Gastrocnemius medialis (tissue), 4 donors: Measurements from ENCODE around the gene RBM33. TPM values are rescaled to one million over a fixed set of nuclear protein-coding genes. Genes with fewer than 3 reads are reported as not detected.
A peak's percentile ranks its signal among the peaks of the same experiment; 100 is the strongest.

Experiments
- ATAC-seq, 2 donors: fragments of 150-250 bp; one replicate each; pipeline ENCODE4 v1.9.1; 2016
- DNase-seq, 2 donors: peaks; one replicate each; pipeline ENCODE4 v3.0.0-alpha.2; 2019
- H3K27ac ChIP-seq, 4 donors: fragments of 200-600 bp; sonication (generic); 1 replicate in 1 of 4; 2 replicates in 3 of 4; pipeline ENCODE4 v1.5.1; 2016 to 2018; ENCODE audit warnings: mild to moderate bottlenecking in 2 of 4, moderate library complexity in 1 of 4
- H3K27me3 ChIP-seq, 3 donors: fragments of 200-600 bp; sonication (generic) in 2 of 3; 1 replicate in 1 of 3; 2 replicates in 2 of 3; pipeline versions ENCODE4 v1.5.1 to v1.6.0; 2016 to 2019; ENCODE audit warnings: mild to moderate bottlenecking in 1 of 3, moderate library complexity in 1 of 3
- H3K36me3 ChIP-seq, 2 donors: fragments of 200-600 bp; sonication (generic) in 1 of 2; one replicate each; pipeline ENCODE4 v1.5.1; 2017 to 2018
- H3K4me1 ChIP-seq, 2 donors: fragments of 200-600 bp; sonication (generic) in 1 of 2; one replicate each; pipeline ENCODE4 v1.5.1; 2016 to 2017; ENCODE audit warnings: mild to moderate bottlenecking in 2 of 2
- H3K4me3 ChIP-seq, 4 donors: fragments of 200-600 bp; sonication (generic) in 3 of 4; 1 replicate in 1 of 4; 2 replicates in 3 of 4; pipeline ENCODE4 v1.5.1; 2016 to 2019; ENCODE audit warnings: mild to moderate bottlenecking in 2 of 4
- H3K9me3 ChIP-seq, 3 donors: fragments of 200-600 bp; sonication (generic) in 2 of 3; 1 replicate in 1 of 3; 2 replicates in 2 of 3; pipeline ENCODE4 v1.5.1; 2016 to 2019
- CTCF ChIP-seq, 5 experiments: fragments of 450-650 bp in 3 of 5; fragments of 200-600 bp in 2 of 5; sonication (generic) in 2 of 5; IDR thresholded peaks in 4 of 5; conservative IDR thresholded peaks in 1 of 5; 1 replicate in 4 of 5; 2 replicates in 1 of 5; pipeline ENCODE4 v1.5.1; 2016 to 2019; ENCODE audit warnings: antibody characterized with exemption in 5 of 5, mild to moderate bottlenecking in 3 of 5, moderate library complexity in 3 of 5
- POLR2A ChIP-seq, 2 donors: fragments of 450-650 bp; IDR thresholded peaks; one replicate each; pipeline ENCODE4 v1.6.1; 2017; ENCODE audit warnings: antibody characterized with exemption in 2 of 2, mild to moderate bottlenecking in 2 of 2, moderate library complexity in 2 of 2
- in situ Hi-C, 4 donors: fragments of 200-750 bp; cut with MboI; loops; one replicate each; pipeline versions ENCODE4 v1.15.0 to v1.8.0; 2017; ENCODE audit warnings: low sequenced_read_pairs in 4 of 4
- intact Hi-C: fragments of 100-400 bp; cut with DNase I; formaldehyde crosslinking; loops from one replicate; pipeline ENCODE4 v1.15.1; 2023; ENCODE audit warnings: low total_unique reads
- total RNA-seq, 4 donors: library from RNA; depleted of rRNA; stranded (reverse); fragments of >200 nt; gene quantifications; one replicate each; pipeline versions ENCODE4 v1.1.0 to v1.2.3, GENCODE V29; 2016

The RBM33 gene
- total RNA-seq, 4 donors from 2014 or later: 16.6 to 30.0 (median 28.1) TPM

GRCh38 chr7:155724327-155725005 lies 80.0 kb downstream of the RBM33 start:
- H3K4me3 ChIP-seq: no peak overlapping the region
- DNase-seq: no peak
- ATAC-seq: no peak
- no peaks in the 10 kb centered on the region for H3K9me3 ChIP-seq
- no peak overlapping the region for H3K27ac ChIP-seq
- peak in 1 of 5 experiments; percentile 16 for TF ChIP-seq CTCF (IDR thresholded peaks at IDR 0.05 in 4 of 5, conservative IDR thresholded peaks at IDR 0.05 in 1 of 5)
- no peak for TF ChIP-seq POLR2A (IDR thresholded peaks at IDR 0.05)
- intact Hi-C loops: no loop called here
- in situ Hi-C loops: no loop called here
- no peaks in the 10 kb centered on the region for H3K27me3 ChIP-seq
- H3K36me3 ChIP-seq: peaks cover 0 to 14% of the 10 kb centered on the region in 2 donors
- H3K4me1 ChIP-seq: peaks cover 11 to 20% of the 10 kb centered on the region in 2 donors

GRCh38 chr7:155725006-155725355 lies 80.5 kb downstream of the RBM33 start:
- DNase-seq (no peak), ATAC-seq (no peak)
- Histone ChIP-seq H3K4me3 (no peak overlapping the region), H3K27ac (no peak overlapping the region), H3K9me3 (no peaks in the 10 kb centered on the region), H3K4me1 (peaks cover 11 to 20% of the 10 kb centered on the region in 2 donors), H3K36me3 (peaks cover 0 to 12% of the 10 kb centered on the region in 2 donors), H3K27me3 (no peaks in the 10 kb centered on the region)
- no peak for TF ChIP-seq POLR2A (IDR thresholded peaks at IDR 0.05)
- no peak for TF ChIP-seq CTCF (IDR thresholded peaks at IDR 0.05 in 4 of 5, conservative IDR thresholded peaks at IDR 0.05 in 1 of 5)
- in situ Hi-C loops: no loop called here
- intact Hi-C loops: no loop called here

- TF ChIP-seq CTCF (IDR thresholded peaks at IDR 0.05 in 4 of 5, conservative IDR thresholded peaks at IDR 0.05 in 1 of 5) (no peak), POLR2A (IDR thresholded peaks at IDR 0.05) (no peak)
- Histone ChIP-seq H3K27ac (no peak overlapping the region), H3K36me3 (peaks cover 0 to 11% of the 10 kb centered on the region in 2 donors), H3K27me3 (no peaks in the 10 kb centered on the region), H3K4me3 (no peak overlapping the region), H3K4me1 (peaks cover 24 to 31% of the 10 kb centered on the region in 2 donors), H3K9me3 (no peaks in the 10 kb centered on the region)
- ATAC-seq: no peak
- in situ Hi-C loops: no loop called here
- intact Hi-C loops: no loop called here
- no peak for DNase-seq
These were observed 83.2 kb downstream of the RBM33 start for GRCh38 chr7:155727616-155728015.

GRCh38 chr7:155728116-155728515 lies 83.7 kb downstream of the RBM33 start:
- DNase-seq: no peak
- Histone ChIP-seq H3K4me3 (no peak overlapping the region), H3K9me3 (no peaks in the 10 kb centered on the region), H3K27me3 (no peaks in the 10 kb centered on the region), H3K36me3 (peaks cover 0 to 11% of the 10 kb centered on the region in 2 donors), H3K4me1 (peaks cover 29 to 31% of the 10 kb centered on the region in 2 donors), H3K27ac (no peak overlapping the region)
- ATAC-seq: no peak
- intact Hi-C loops (no loop called here), in situ Hi-C loops (no loop called here)
- TF ChIP-seq CTCF (IDR thresholded peaks at IDR 0.05 in 4 of 5, conservative IDR thresholded peaks at IDR 0.05 in 1 of 5): no peak
- TF ChIP-seq POLR2A (IDR thresholded peaks at IDR 0.05): no peak

GRCh38 chr7:155729847-155730246 lies 85.4 kb downstream of the RBM33 start:
- intact Hi-C loops: no loop called here
- no peak overlapping the region for H3K4me3 ChIP-seq
- no peaks in the 10 kb centered on the region for H3K9me3 ChIP-seq
- H3K27me3 ChIP-seq: no peaks in the 10 kb centered on the region
- peaks cover 38 to 43% of the 10 kb centered on the region in 2 donors for H3K4me1 ChIP-seq
- in situ Hi-C loops: no loop called here
- H3K36me3 ChIP-seq: peaks cover 0 to 11% of the 10 kb centered on the region in 2 donors
- DNase-seq (no peak), ATAC-seq (no peak)
- H3K27ac ChIP-seq: no peak overlapping the region
- TF ChIP-seq POLR2A (IDR thresholded peaks at IDR 0.05) (no peak), CTCF (IDR thresholded peaks at IDR 0.05 in 4 of 5, conservative IDR thresholded peaks at IDR 0.05 in 1 of 5) (no peak)
